Measurements from ENCODE around the gene CEMP1. TPM values are rescaled to one million over a fixed set of nuclear protein-coding genes. Genes with fewer than 3 reads are reported as not detected.

CEMP1 gene
- total RNA-seq, 1 donor from 2014 or later, result not detected

DNA sequence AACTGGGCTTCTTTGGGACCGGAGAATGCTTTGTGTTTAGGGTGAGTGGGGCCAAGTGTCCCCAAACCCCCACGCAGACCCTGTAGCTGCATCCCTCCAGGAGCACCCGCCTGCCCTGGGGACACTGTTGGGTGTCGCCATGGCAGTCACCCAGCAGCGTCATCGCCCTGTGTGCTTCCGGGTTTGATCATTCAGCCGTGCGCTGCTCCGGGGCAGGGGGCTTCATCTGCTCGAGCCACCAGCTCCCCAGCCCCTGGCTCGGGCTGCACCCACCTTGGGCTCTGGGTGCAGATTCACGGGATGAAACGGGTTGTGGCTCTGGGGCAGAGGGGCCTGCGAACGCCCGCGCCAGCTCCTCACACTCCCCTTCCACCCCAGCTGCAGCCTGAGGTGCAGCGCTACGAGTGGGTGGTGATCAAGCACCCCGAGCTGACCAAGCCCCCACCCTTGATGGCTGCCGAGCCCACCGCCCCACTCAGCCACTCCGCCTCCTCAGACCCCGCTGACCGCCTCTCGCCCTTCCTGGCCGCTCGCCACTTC lies 31.2 kb downstream of the CEMP1 start:
- TF ChIP-seq, protein P1, sequence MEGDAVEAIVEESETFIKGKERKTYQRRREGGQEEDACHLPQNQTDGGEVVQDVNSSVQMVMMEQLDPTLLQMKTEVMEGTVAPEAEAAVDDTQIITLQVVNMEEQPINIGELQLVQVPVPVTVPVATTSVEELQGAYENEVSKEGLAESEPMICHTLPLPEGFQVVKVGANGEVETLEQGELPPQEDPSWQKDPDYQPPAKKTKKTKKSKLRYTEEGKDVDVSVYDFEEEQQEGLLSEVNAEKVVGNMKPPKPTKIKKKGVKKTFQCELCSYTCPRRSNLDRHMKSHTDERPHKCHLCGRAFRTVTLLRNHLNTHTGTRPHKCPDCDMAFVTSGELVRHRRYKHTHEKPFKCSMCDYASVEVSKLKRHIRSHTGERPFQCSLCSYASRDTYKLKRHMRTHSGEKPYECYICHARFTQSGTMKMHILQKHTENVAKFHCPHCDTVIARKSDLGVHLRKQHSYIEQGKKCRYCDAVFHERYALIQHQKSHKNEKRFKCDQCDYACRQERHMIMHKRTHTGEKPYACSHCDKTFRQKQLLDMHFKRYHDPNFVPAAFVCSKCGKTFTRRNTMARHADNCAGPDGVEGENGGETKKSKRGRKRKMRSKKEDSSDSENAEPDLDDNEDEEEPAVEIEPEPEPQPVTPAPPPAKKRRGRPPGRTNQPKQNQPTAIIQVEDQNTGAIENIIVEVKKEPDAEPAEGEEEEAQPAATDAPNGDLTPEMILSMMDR (IDR thresholded peaks at IDR 0.05), result no peak
- TF ChIP-seq POLR2AphosphoS5 (IDR thresholded peaks at IDR 0.05; ENCODE audit: insufficient read depth in 1 of 2, low read depth in 1 of 2), result no peak
- no peak for TF ChIP-seq POLR2A (IDR thresholded peaks at IDR 0.05)
- no peak overlapping the region for H3K27ac ChIP-seq
- DNase-seq (ENCODE audit: extremely low spot score in 2 of 2), result no peak
- peaks cover 62% of the 10 kb centered on the region for H3K4me1 ChIP-seq
- H3K9me3 ChIP-seq, result no peaks in the 10 kb centered on the region
- intact Hi-C loops (cut with DNase I), result loop anchor here (5.0 kb wide), 1 partner anchor 73 kb away; the partner anchor contains the start of gene CCNF
- no peak overlapping the region for H3K4me3 ChIP-seq
- H3K27me3 ChIP-seq, result no peaks in the 10 kb centered on the region
- peaks cover 0 to 10% of the 10 kb centered on the region in 2 donors for H3K36me3 ChIP-seq

DNA sequence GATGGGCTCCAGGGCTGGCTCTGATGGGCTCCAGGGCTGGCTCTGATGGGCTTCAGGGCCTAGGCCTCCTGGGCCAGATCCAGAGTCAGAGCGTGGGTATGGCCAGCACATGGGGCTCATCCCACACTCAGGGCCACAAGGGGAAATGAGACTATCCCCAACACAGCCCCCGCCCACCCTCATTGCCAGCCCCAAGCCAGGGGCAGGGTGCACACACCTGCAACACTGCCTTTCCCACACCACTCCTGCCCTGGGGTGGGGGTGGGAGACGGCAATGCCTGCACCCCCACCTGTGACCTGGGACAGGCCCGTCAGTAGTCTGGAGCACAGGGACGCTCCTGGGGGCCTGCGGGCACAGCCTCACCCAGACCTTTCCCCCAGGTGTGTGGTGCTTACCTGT lies 31.8 kb downstream of the CEMP1 start:
- Histone ChIP-seq H3K27ac (no peak overlapping the region), H3K4me3 (no peak overlapping the region), H3K27me3 (no peaks in the 10 kb centered on the region), H3K4me1 (peaks cover 62% of the 10 kb centered on the region), H3K9me3 (no peaks in the 10 kb centered on the region), H3K36me3 (peaks cover 0 to 10% of the 10 kb centered on the region in 2 donors)
- TF ChIP-seq, protein P1 (IDR thresholded peaks at IDR 0.05), result no peak
- no peak for TF ChIP-seq POLR2AphosphoS5 (IDR thresholded peaks at IDR 0.05; ENCODE audit: insufficient read depth in 1 of 2, low read depth in 1 of 2)
- no peak for TF ChIP-seq POLR2A (IDR thresholded peaks at IDR 0.05)
- intact Hi-C loops (cut with DNase I), result no loop called here
- no peak for DNase-seq (ENCODE audit: extremely low spot score in 2 of 2)

DNA sequence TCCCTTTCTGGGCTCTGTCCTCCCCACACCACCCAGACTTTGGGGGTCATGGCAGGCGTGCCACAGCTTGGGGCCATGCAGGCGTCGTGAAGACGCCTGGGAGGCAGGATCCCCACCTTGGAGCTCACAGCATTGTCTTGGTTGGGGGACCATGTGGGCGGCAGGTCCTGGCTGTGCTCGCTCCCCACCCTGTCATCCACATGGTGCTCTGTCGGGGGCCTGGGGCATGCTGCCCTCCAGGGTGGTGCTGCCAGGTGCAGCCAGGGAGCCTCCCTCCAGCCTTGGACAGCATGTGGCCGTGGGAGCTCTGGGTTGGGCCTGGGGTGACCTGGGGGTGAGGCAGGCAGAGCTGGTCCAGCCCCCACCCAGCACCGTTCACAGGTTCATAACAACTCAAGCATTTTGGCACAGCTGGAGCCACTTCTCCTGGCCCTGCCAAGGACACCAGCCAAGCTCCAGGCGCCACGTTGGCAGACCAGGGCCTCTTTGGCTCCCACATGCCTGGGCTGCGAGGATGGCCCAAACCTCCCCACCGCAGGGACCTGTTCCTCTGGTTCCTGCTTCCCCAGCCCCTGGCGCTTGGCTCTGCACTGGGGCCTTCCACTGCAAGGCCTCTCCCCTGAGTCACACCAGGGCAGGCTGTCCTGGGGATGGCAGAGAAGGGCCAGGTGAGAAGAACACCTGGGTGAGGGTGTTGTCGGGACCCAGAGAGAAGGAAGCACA lies 32.5 kb downstream of the CEMP1 start:
- no peaks in the 10 kb centered on the region for H3K9me3 ChIP-seq
- H3K27ac ChIP-seq, result no peak overlapping the region
- no peak for DNase-seq (ENCODE audit: extremely low spot score in 2 of 2)
- H3K4me1 ChIP-seq, result peaks cover 62% of the 10 kb centered on the region
- TF ChIP-seq, protein P1 (IDR thresholded peaks at IDR 0.05), result no peak
- TF ChIP-seq POLR2A (IDR thresholded peaks at IDR 0.05) (no peak), POLR2AphosphoS5 (IDR thresholded peaks at IDR 0.05; ENCODE audit: insufficient read depth in 1 of 2, low read depth in 1 of 2) (peak in 1 of 2 donors; percentile 16)
- intact Hi-C loops (cut with DNase I), result no loop called here
- H3K4me3 ChIP-seq, result no peak overlapping the region
- no peaks in the 10 kb centered on the region for H3K27me3 ChIP-seq
- peaks cover 0 to 10% of the 10 kb centered on the region in 2 donors for H3K36me3 ChIP-seq

DNA sequence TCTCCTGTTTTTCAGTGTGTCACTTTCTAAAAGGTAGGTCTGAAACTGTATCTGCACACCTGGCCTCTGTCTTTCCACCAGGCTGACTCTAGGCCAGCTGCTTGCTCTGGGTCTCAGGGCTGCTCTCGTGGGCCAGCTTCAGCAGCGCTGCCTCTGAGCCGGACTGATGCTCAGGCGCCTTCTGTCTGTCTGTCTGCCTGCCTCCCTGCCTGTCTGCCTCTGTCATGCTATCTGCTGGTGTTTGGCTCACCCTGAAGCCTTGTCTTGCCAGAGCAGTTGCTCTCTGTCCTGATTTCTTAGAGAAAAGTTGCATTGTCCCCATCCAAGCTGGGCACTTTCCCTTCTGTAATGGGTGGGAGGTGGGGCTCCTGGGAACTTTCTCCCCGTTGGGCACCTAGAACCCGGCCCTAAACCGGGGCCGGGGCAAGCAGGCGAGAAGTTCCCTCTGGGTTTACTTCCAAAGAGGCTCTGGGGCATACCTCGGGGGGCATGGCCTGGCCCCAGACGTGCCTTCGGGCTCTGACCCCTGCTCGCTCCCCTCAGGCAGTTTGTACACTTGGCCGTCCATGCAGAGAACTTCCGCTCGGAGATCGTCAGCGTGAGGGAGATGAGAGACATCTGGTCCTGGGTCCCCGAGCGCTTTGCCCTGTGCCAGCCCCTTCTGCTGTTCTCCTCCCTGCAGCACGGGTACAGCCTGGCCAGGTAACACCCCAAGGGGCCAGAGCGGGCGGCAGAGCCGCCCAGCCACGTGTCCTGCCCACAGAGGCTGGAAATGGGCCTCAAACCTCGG lies 33.3 kb downstream of the CEMP1 start:
- no peaks in the 10 kb centered on the region for H3K27me3 ChIP-seq
- H3K4me3 ChIP-seq, result no peak overlapping the region
- H3K4me1 ChIP-seq, result peaks cover 56% of the 10 kb centered on the region
- no peak overlapping the region for H3K27ac ChIP-seq
- no peaks in the 10 kb centered on the region for H3K9me3 ChIP-seq
- TF ChIP-seq, protein P1 (IDR thresholded peaks at IDR 0.05), result no peak
- no peak for TF ChIP-seq POLR2A (IDR thresholded peaks at IDR 0.05)
- TF ChIP-seq POLR2AphosphoS5 (IDR thresholded peaks at IDR 0.05; ENCODE audit: insufficient read depth in 1 of 2, low read depth in 1 of 2), result no peak
- peaks cover 0 to 10% of the 10 kb centered on the region in 2 donors for H3K36me3 ChIP-seq
- no peak for DNase-seq (ENCODE audit: extremely low spot score in 2 of 2)
- intact Hi-C loops (cut with DNase I), result no loop called here

Measured in vagina (tissue), 2 donors.